IPS-18c (cell line): ENCODE data around the gene HIC1.

Source experiments
- H3K4me3 ChIP-seq: 2 replicates; pipeline ENCODE4 v1.7.0; 2013; ENCODE audit warnings: low read depth, mild to moderate bottlenecking, low read length, moderate library complexity; ENCODE audit not compliant: insufficient read depth
- H3K9me3 ChIP-seq: one replicate; pipeline ENCODE4 v1.6.1; 2013; ENCODE audit warnings: mild to moderate bottlenecking, low read length, moderate library complexity; ENCODE audit not compliant: control insufficient read depth, insufficient read depth

HIC1 gene

DNA sequence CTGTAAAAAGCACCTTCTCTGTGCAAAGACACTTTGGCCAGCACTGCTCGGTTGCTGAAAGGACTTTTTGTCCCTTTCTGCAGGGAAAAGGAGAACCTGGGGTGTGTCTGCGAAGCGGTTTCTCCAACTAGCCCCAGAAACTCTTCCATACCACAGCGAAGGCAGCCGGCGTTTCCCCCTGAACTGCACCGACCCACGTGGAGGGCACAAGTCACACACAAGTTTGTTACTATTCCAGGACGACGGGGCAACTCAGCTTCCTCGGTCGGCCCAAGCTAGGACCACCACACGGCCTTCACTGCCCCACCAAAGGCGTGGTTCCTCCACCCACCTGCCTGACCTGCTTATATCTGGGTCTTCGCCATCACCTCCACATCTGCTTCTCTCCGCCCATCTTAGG, 31.6 kb upstream of the HIC1 start:
- H3K9me3 ChIP-seq, result no peaks in the 10 kb centered on the region
- no peak overlapping the region for H3K4me3 ChIP-seq

DNA sequence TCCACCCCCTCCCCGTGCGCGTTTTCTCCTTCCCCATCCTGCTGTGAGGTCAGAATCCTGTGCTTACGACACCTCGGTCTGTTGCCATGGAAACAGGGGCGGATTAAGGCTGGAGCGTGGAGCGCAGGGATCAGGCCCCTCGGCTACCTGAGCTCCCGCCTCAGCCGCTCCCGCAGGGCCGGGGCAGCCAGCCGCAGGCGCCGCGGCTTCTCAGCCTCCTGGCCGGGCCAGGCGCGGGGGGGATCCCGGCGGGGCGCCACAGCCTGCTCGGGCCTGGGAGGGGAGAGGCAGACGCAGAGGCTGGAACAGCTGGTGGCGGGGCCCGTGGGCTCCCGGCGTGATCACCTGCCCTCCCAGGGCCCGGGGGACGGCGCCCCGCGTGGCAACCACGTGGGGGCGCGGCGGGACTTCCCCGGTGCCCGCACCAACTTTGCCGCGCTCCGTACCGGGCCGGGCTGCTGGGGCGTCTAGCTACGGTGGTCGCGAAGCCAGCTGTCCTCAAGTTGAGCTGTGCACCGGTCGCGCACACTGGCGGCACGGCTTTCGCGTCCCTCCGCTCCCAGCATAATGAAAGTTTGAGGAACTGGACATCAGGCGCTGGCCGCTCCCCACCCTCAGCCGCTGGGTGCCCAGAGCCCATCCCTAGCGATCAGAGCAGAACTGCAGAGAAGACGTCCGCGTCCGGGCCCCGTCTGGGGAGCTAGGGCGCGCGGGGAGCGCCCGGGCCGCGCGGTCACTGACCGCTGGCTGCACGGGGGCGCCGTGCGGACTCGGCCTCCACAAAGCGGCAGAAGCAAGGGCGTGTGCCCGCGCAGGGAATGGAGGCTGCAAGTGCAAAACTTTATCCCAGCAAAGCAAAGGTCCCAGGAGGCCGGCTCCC, 31.0 kb upstream of the HIC1 start:
- no peaks in the 10 kb centered on the region for H3K9me3 ChIP-seq
- peak overlapping the region; percentile 49; the same call in 1 of the 2 replicates for H3K4me3 ChIP-seq

DNA sequence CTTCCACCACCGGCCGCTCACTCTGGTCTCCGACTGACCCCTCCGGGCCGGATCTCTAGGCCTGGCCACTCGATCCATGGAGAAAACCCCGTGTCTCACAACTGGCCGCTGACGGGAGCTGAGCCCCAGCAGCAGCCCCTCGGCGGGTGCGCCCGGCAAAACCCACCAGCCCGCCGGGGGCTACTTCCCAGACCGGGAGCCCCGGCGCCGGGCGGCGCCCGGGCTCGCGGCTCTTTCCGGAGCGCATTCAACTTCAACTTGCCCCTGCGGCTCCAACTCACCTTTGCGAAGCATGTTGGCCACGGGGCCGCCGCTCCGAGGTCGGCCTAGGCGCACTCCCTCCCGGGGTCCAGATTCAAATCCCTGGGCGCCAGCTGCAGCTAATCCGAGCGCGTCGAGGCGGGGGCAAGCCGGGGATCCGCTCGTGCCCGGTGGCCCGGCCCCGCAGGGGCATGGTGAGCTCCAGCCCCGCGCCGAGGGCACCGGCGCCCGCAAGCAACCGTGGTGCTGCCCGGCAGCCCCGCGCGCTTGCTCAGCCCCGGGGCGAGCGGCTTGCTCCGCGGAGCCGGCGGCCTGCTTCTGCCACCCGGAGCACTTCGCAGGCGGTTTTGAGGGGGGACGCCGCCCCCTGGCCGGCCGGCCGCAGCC, 30.2 kb upstream of the HIC1 start:
- H3K4me3 ChIP-seq, result peak overlapping the region; percentile 49

DNA sequence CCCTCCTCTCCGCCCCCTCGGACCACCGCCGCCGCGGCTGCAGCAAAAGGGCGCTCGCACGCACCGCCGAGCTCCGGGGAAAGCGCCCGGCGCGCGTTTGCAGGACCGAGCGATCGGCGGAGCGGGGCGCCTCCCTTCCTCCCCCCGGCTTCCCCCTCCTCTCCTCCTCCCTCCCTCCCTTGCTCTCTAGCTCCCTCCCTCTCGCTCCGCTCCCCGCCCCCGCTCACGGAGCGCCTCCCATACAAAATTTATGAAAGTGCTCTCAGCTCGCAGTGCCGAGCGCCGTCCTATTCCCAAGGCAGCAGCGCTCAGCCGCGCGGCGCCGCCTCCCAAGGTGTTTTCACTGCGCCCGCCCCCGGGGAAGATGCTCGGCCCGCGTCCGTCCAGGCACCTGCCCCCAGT, 29.7 kb upstream of the HIC1 start, which contains the start of gene RTN4RL1:
Gene RTN4RL1 (minus strand): TSS at position 115 of the 402 bp plus-strand sequence. CDS start 469 bp downstream, outside the sequence.
- Histone ChIP-seq H3K9me3 (no peaks in the 10 kb centered on the region), H3K4me3 (peak within 1 kb of the TSS; percentile 49)

More for the DNA sequence above, 30.2 kb upstream of the HIC1 start:
- H3K9me3 ChIP-seq, result no peaks in the 10 kb centered on the region

DNA sequence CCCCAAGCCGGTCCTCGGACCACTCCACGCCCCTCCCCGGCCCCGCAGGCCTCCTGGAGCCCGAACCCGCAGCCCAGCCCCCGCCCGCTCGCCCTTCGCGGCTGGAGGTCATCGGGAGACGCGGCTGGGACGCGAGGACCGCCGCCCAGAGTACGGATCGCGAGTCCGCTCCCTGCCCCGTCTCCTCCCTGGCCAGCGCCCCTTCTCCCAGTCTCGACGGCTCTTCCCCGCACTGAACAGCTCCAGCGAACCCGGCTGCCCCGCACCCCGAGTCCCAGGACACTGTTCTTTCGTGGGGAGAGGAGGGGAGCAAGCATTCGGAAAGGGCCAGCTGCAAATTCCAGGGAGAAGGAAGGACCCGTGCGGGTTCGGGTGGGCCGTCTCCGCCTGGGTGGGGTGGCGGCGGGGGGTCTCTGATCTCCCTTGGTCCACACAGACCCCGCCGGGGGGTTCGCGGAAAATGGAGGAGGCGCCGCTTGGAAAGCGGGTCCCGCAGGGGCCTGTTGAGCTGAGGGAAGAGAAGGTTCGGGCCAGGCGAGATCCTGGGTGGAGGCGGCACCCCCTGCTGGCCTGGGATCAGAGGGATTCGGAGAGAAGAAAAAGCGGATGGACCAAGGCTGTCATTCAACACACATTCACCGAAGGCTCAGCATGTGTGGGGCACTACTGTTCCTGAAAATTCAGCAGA, 29.1 kb upstream of the HIC1 start:
- no peaks in the 10 kb centered on the region for H3K9me3 ChIP-seq
- H3K4me3 ChIP-seq, result peak overlapping the region; percentile 49; the same call in 1 of the 2 replicates

DNA sequence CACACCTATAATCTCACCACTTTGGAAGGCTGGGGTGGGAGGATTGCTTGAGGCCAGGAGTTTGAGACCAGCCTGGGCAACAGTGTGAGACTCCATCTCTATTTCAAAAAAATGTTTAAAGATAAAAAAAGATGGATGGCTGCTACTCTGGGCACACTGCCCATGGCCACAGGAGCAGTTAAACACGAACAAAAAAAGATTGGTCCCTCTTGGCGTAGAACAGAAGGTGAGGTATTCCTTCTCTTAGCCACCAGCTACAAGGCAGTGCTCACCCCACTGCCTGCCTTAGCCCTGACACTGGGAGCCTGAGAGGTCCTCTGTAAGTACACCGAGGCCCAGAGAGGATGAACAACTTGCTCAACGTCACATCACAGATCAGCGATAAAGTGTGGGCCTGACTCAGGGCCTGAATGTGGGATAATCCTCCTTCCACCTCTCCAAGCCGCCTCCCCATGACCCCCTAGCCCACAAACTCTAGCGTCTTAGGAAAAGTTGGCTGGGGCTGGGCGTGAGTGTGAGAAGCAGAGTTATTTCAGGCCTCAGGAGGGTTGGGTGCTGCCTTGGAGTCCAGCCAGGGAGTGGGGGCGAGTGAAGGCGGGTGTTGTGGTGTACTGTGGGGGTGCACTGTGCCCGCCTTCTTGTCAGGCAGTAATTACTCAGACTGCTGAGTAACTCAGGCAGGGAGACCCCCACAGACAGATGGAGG, 27.2 kb upstream of the HIC1 start:
- no peak overlapping the region for H3K4me3 ChIP-seq

DNA sequence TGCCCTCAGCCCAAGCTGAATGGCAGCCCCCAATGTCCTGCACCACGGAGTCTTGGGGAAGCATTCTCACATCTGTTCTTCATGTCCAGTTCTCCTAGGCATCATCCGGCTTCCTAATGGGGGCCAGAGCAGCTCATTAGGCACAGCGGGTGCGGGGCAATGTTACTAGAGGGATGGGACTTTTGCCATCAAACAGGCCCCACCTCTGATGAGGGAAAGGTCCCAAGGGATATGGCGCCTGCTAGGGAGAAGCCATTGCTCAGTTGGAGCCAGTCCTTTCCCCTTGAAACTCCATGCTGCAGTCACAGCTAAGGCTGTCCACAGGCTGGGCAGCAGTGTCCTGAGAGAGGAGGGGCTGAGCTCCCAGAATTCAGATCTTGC, 26.7 kb upstream of the HIC1 start:
- Histone ChIP-seq H3K4me3 (no peak overlapping the region), H3K9me3 (no peaks in the 10 kb centered on the region)

More for the DNA sequence above, 27.2 kb upstream of the HIC1 start:
- H3K9me3 ChIP-seq, result no peaks in the 10 kb centered on the region

DNA sequence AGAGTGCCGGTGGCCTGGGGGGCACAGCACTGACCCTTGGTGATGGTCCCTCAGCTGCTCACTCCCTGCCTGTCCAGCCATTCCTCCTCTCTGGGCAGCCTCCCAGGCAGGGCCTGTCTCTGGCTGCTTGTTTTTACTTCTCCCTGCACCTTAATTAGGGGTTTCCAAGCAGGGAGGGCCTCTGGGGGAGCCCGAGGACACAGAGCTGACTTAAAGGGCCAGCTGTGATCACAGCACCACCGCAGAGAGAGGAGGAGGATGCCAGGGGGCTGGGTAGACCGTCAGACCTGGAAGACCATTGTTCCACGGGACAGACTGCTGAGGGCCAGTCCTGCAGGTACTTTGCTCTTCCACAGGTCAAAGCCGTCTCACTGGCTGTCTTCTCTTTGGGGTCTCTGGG, 26.2 kb upstream of the HIC1 start:
- Histone ChIP-seq H3K9me3 (no peaks in the 10 kb centered on the region), H3K4me3 (no peak overlapping the region)

DNA sequence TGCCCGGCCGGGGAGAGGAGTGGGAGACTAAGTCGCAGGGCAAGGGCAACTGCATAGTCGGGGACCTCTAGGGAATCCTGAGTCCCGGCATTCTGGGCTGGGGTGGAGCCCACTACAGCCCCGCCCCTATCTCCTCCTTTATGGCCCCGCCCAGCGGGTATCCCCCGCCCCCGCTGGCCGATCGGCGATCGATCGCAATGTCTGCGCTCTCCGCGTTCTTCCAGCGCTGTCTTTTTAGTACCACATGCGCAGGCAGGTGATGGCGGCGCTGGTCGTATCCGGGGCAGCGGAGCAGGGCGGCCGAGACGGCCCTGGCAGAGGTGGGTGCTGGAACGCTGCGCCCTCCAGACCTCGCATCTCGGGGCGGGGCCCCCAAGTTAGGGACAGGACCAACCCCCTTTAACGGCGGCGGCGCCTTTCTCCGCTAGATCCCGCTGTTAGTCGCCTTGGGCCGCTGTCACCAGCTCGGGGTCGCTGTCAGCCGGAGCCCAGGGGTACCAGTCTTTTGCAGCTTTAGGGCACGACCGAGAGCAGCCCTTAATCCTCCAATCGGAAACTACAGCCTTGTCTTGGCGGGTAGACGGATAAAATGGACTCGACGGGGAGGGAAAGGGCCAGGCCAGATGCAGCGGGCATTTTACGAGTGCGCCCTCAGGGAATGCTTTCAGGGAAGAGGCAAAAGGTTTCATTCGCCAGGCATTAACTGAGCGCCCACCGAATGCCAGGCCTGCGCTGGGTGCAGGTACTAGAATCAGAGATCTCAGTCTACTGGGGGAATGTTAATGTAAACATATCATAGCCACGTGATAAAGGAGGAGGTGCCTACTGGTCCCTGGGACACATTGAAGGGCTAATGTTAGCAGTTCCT, 24.8 kb upstream of the HIC1 start, which contains the start of gene DPH1:
Gene DPH1 (plus strand): TSS at position 243 of the 868 bp plus-strand sequence. CDS start 17 bp downstream, at position 260.
- peak within 1 kb of the TSS; percentile 99 for H3K4me3 ChIP-seq

DNA sequence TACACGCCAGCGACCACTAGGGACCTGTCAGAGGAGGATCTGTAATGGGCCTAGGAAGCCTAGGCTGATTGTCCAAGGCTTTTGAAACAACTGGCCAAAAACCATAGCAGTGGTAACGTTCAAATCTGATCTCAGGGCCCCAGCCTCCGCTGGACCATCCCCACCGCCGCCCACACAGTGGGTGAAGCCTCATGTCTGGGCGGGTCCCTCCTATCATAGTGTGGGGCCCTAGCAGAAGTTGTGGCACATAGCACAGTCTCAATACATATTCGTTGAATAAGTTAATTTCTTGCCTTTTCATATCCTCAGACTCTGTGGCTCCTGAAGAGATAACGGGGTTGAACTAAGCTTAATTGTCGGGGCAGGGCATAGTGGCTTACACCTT, 24.1 kb upstream of the HIC1 start:
- H3K4me3 ChIP-seq, result peak overlapping the region; percentile 99
- H3K9me3 ChIP-seq, result no peaks in the 10 kb centered on the region

More for the DNA sequence above, 24.8 kb upstream of the HIC1 start, which contains the start of gene DPH1:
- no peaks in the 10 kb centered on the region for H3K9me3 ChIP-seq

DNA sequence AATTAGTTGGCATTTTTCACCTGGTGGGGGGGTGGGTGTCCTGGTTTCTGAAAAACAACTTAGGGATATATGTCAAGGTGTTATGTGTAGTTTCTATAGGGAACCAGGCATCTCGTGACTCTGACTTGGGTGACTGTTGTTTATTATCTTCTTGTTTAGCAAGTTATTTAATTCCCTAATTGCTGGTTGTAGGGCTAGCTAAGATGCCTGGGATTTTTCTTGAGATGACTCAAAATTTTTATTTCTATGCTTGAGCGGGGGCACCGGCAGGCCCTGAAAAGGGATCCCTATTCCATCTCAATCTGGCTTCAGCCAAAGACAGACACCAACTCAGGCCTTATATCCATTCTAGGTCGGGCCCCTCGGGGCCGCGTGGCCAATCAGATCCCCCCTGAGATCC, 21.8 kb upstream of the HIC1 start:
- Histone ChIP-seq H3K4me3 (no peak overlapping the region), H3K9me3 (no peaks in the 10 kb centered on the region)

DNA sequence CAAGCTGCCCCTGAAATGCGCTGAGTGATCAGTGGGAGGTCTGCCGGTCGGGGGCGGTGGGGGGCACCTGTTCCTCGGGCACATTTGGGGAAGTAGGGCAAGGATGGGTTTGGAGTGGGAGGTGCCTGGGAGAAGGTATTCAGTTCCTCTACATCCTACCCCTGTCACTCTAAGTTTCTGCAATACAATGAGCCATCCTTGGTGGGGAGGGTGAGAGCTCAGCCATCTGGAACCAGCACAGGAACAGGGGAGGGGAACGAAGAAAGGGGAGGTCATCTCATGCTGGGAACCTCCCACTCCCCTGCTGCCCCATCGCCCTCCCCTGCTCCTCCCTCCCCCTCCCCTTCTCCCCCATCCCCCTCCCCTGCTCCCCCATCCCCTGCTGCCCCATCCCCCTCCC, 20.7 kb upstream of the HIC1 start:
- Histone ChIP-seq H3K9me3 (no peaks in the 10 kb centered on the region), H3K4me3 (no peak overlapping the region)

DNA sequence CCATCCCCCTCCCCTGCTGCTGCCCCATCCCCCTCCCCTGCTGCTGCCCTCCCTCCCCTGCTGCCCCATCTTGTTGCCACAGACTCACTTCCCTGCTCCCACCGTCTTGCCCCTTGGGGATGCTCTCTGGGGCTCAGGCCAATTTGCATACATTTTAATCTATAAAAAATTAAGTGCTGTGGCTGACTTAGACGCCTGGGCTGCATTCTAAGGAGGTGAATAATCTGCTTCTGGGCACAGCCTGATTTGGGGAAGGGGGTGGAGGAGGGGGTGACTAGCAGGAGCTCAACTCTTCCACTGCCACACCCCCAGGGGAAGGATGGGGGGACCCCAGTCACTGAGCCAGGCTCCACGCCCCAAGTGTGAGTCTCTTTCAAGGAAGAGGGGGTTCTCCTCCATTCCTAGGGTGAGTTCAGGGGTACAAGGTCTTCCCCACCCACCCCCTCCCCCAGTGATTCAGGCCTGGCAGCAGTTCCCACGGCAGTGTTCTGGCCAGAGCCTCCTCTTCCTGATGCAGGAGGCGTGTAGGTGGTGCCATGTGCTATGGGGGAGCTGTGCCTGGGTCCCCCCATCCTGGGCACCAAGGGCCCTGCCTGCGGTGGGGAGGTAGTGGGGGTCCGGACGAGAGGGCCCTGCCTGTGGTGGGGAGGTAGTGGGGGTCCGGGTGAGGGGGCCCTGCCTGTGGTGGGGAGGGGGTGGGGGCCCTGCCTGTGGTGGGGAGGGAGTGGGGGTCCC, 19.9 kb upstream of the HIC1 start:
- no peak overlapping the region for H3K4me3 ChIP-seq
- no peaks in the 10 kb centered on the region for H3K9me3 ChIP-seq

DNA sequence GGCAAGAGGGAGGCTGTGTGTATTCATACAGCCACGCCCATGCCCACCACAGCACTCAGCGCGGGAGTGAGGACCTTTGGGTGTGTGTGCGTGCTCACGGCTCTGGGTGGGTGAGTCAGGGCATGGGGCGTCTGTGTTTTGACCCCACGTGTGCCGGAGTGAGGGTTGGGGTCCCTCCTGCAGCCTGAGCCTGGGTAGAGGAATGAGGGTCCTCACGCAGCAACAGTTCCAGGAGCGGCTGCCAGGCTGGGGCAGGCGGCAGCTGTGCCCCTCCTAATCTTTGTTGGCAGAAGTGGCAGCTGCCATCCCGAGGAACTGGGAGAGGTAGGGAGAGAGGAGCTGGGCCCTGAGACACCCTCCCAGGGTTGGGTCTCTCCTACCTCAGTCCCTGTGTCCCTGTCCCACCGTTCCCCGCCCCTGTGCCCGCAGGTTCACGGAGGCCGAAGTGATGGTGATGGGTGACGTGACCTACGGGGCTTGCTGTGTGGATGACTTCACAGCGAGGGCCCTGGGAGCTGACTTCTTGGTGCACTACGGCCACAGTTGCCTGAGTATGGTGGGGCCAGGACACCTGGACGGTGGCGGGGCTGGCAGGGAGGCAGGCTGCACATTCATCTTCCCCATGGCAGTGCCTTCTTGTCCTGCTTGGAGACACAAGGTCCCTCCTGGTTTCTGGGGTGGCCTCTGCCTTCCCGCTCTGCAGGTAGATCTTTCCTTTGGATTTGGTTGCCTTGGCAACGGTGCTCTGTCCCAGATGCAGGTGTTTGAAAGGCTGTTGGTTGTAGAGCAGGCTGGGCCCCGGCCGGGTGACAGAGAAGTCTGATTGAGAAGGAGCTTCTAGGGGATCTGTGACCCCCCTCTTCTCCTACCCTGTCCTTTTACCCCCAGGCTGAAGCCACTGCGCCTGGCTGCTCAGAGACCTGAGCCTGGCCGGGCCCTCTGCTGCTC, 19.1 kb upstream of the HIC1 start:
- Histone ChIP-seq H3K4me3 (no peak overlapping the region), H3K9me3 (no peaks in the 10 kb centered on the region)

DNA sequence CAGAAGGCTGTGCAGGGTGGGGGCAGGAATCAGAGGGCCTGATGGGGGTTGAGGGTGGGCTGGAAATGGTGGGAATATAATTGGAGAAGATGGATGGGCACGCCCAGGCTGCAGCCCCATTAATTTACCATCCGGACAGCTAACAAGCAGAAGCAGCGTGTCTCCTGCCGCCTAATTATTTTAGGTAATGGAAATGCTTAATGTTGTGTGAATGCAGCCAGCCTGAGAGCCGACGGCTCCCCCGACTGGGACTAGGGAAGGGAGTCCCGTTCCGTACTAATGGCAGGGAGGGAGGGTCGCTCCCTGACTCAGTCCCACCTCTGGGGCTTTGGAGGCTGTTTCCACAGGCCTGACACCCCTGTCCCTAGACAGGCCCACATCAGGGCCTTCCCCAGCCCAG, 17.7 kb upstream of the HIC1 start:
- H3K4me3 ChIP-seq, result no peak overlapping the region
- H3K9me3 ChIP-seq, result no peaks in the 10 kb centered on the region
